Neural cell (in vitro differentiated cells): Measurements from ENCODE around the gene B9D1. TPM values are rescaled to one million over a fixed set of nuclear protein-coding genes. Genes with fewer than 3 reads are reported as not detected.

Experiments used
- H2AFZ ChIP-seq: fragments of 200-600, 300-800 bp; sonication (generic), shearing (Covaris generic); 2 replicates; pipeline ENCODE4 v1.6.0; 2014; ENCODE audit warnings: low read depth, mild to moderate bottlenecking, antibody characterized with exemption, low read length, moderate library complexity
- H3F3A ChIP-seq: fragments of 200-600 bp; shearing (Covaris generic); 2 replicates; pipeline ENCODE4 v1.6.1; 2016; ENCODE audit warnings: mild to moderate bottlenecking, moderate library complexity, mixed read lengths, antibody characterized with exemption, low read length; ENCODE audit not compliant: insufficient read depth, poor library complexity, severe bottlenecking
- H3K27ac ChIP-seq: fragments of 200-600, 300-800 bp; sonication (generic), shearing (Covaris generic); 2 replicates; pipeline ENCODE4 v1.5.1; 2014; ENCODE audit warnings: mild to moderate bottlenecking, low read length, moderate library complexity
- H3K27me3 ChIP-seq: fragments of 300-800, 200-600 bp; sonication (generic), shearing (Covaris generic); 2 replicates; pipeline ENCODE4 v1.6.0; 2014; ENCODE audit warnings: mild to moderate bottlenecking, low read depth, low read length, moderate library complexity; ENCODE audit not compliant: insufficient read depth
- H3K36me3 ChIP-seq: fragments of 300-800, 200-600 bp; sonication (generic), shearing (Covaris generic); 2 replicates; pipeline ENCODE4 v1.5.1; 2014; ENCODE audit warnings: mild to moderate bottlenecking, antibody characterized with exemption, low read length, moderate library complexity; ENCODE audit not compliant: insufficient read depth
- H3K4me2 ChIP-seq: fragments of 300-800, 200-600 bp; sonication (generic), shearing (Covaris generic); 2 replicates; pipeline ENCODE4 v1.6.0; 2014; ENCODE audit warnings: mild to moderate bottlenecking, low read length
- H3K4me3 ChIP-seq: fragments of 300-800, 200-600 bp; sonication (generic), shearing (Covaris generic); 2 replicates; pipeline ENCODE4 v1.5.1; 2014; ENCODE audit warnings: mild to moderate bottlenecking, low read length, moderate library complexity
- H3K79me2 ChIP-seq: fragments of 200-600 bp; shearing (Covaris generic); replicated peaks from 2 replicates; pipeline ENCODE4 v1.6.0; 2014; ENCODE audit warnings: mild to moderate bottlenecking, low read length, moderate library complexity; ENCODE audit not compliant: insufficient read depth
- H3K9ac ChIP-seq: fragments of 300-800, 200-600 bp; sonication (generic), shearing (Covaris generic); 2 replicates; pipeline ENCODE4 v1.6.1; 2016; ENCODE audit warnings: mild to moderate bottlenecking, low read length, mixed read lengths
- H3K9me2 ChIP-seq: fragments of 200-600 bp; shearing (Covaris generic); 2 replicates; pipeline ENCODE4 v1.6.1; 2016; ENCODE audit warnings: mild to moderate bottlenecking, low read length, mixed read lengths; ENCODE audit not compliant: insufficient read depth
- H3K9me3 ChIP-seq: fragments of 200-600, 300-800 bp; sonication (generic), shearing (Covaris generic); 2 replicates; pipeline ENCODE4 v1.6.1; 2016; ENCODE audit warnings: mild to moderate bottlenecking, mixed run types, low read length, moderate library complexity, mixed read lengths
- H4K20me1 ChIP-seq: fragments of 200-600 bp; shearing (Covaris generic); 2 replicates; pipeline ENCODE4 v1.6.1; 2016; ENCODE audit warnings: mild to moderate bottlenecking, mixed run types; ENCODE audit not compliant: insufficient read depth
- EP300 ChIP-seq: fragments of 450-650 bp; conservative IDR thresholded peaks from 2 replicates; pipeline ENCODE4 v1.6.1; 2014; ENCODE audit warnings: antibody characterized with exemption, mild to moderate bottlenecking, moderate library complexity; ENCODE audit not compliant: poor library complexity, severe bottlenecking
- EZH2 ChIP-seq: fragments of 200-600, 300-800 bp; shearing (Covaris generic), sonication (generic); IDR thresholded peaks from 2 replicates; pipeline ENCODE4 v1.6.1; 2014; ENCODE audit warnings: antibody characterized with exemption, low read length, borderline replicate concordance, mild to moderate bottlenecking; ENCODE audit not compliant: insufficient read depth, poor library complexity, severe bottlenecking
- MXI1 ChIP-seq: fragments of 450-650 bp; conservative IDR thresholded peaks from 2 replicates; pipeline ENCODE4 v1.6.1; 2014; ENCODE audit warnings: antibody characterized with exemption, mild to moderate bottlenecking; ENCODE audit not compliant: poor library complexity, severe bottlenecking
- POLR2AphosphoS5 ChIP-seq: IDR thresholded peaks from 2 replicates; pipeline ENCODE4 v1.6.1; 2012
- RAD21 ChIP-seq: fragments of 450-650 bp; conservative IDR thresholded peaks from 2 replicates; pipeline ENCODE4 v1.6.1; 2014; ENCODE audit warnings: antibody characterized with exemption, mild to moderate bottlenecking, moderate library complexity
- SMC3 ChIP-seq: fragments of 450-650 bp; conservative IDR thresholded peaks from 2 replicates; pipeline ENCODE4 v1.6.1; 2014; ENCODE audit warnings: antibody characterized with exemption, mild to moderate bottlenecking, moderate library complexity; ENCODE audit not compliant: poor library complexity
- TAF1 ChIP-seq: IDR thresholded peaks from 2 replicates; pipeline ENCODE4 v1.6.1; 2012; ENCODE audit warnings: low read depth
- polyA plus RNA-seq: library from polyadenylated mRNA; depleted of rRNA; stranded (reverse); fragments of >200 nt; gene quantifications from 2 replicates; pipeline ENCODE4 v1.2.3, GENCODE V29; 2014
- TF ChIP-seq, protein P1 (sequence below): fragments of 450-650 bp; IDR thresholded peaks from 2 replicates; pipeline ENCODE4 v1.5.1; 2014; ENCODE audit warnings: antibody characterized with exemption, mild to moderate bottlenecking, moderate library complexity; ENCODE audit not compliant: poor library complexity, severe bottlenecking
- TF ChIP-seq, protein P2 (sequence below): IDR thresholded peaks from 2 replicates; pipeline ENCODE4 v1.6.1; 2012; ENCODE audit warnings: borderline replicate concordance

B9D1 gene
- polyA plus RNA-seq, 1 donor from 2014 or later = 32.0 TPM

DNA sequence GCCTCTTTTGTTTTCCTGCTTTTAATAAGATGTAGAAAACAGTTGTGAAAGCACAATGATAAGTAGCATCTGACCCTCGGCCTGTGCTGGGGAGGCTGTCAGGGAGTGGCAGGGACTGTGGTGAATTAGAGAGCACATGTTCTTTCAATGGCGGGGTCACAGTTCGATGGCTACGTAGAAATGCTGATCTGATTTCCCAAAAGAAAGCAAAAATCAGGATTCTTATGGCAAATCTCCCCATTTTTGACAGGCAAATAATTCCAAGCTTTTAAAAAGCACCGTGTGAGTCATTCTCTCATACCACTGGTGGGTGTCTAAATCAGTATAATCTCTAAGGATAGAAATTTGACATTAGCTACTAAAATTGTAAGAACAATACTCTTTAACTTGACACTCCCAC is 11.6 kb upstream of the B9D1 start:
- Histone ChIP-seq H4K20me1 (no peaks in the 10 kb centered on the region), H3K9me2 (no peaks in the 10 kb centered on the region), H3K27me3 (no peaks in the 10 kb centered on the region), H3K36me3 (no peaks in the 10 kb centered on the region), H3K79me2 (peaks cover 13% of the 10 kb centered on the region), H3K9ac (no peak overlapping the region), H3K4me2 (no peak overlapping the region), H2AFZ (no peak overlapping the region), H3K4me3 (no peak overlapping the region), H3F3A (no peaks in the 10 kb centered on the region), H3K27ac (no peak overlapping the region), H3K9me3 (no peaks in the 10 kb centered on the region)
- TF ChIP-seq, protein P1, sequence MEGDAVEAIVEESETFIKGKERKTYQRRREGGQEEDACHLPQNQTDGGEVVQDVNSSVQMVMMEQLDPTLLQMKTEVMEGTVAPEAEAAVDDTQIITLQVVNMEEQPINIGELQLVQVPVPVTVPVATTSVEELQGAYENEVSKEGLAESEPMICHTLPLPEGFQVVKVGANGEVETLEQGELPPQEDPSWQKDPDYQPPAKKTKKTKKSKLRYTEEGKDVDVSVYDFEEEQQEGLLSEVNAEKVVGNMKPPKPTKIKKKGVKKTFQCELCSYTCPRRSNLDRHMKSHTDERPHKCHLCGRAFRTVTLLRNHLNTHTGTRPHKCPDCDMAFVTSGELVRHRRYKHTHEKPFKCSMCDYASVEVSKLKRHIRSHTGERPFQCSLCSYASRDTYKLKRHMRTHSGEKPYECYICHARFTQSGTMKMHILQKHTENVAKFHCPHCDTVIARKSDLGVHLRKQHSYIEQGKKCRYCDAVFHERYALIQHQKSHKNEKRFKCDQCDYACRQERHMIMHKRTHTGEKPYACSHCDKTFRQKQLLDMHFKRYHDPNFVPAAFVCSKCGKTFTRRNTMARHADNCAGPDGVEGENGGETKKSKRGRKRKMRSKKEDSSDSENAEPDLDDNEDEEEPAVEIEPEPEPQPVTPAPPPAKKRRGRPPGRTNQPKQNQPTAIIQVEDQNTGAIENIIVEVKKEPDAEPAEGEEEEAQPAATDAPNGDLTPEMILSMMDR = no peak
- TF ChIP-seq MXI1 = no peak
- no peak for TF ChIP-seq POLR2AphosphoS5
- TF ChIP-seq, protein P2, sequence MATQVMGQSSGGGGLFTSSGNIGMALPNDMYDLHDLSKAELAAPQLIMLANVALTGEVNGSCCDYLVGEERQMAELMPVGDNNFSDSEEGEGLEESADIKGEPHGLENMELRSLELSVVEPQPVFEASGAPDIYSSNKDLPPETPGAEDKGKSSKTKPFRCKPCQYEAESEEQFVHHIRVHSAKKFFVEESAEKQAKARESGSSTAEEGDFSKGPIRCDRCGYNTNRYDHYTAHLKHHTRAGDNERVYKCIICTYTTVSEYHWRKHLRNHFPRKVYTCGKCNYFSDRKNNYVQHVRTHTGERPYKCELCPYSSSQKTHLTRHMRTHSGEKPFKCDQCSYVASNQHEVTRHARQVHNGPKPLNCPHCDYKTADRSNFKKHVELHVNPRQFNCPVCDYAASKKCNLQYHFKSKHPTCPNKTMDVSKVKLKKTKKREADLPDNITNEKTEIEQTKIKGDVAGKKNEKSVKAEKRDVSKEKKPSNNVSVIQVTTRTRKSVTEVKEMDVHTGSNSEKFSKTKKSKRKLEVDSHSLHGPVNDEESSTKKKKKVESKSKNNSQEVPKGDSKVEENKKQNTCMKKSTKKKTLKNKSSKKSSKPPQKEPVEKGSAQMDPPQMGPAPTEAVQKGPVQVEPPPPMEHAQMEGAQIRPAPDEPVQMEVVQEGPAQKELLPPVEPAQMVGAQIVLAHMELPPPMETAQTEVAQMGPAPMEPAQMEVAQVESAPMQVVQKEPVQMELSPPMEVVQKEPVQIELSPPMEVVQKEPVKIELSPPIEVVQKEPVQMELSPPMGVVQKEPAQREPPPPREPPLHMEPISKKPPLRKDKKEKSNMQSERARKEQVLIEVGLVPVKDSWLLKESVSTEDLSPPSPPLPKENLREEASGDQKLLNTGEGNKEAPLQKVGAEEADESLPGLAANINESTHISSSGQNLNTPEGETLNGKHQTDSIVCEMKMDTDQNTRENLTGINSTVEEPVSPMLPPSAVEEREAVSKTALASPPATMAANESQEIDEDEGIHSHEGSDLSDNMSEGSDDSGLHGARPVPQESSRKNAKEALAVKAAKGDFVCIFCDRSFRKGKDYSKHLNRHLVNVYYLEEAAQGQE = no peak
- no peak for TF ChIP-seq TAF1
- no peak for TF ChIP-seq RAD21
- TF ChIP-seq SMC3 = no peak
- no peak for TF ChIP-seq EZH2
- TF ChIP-seq EP300 = no peak

DNA sequence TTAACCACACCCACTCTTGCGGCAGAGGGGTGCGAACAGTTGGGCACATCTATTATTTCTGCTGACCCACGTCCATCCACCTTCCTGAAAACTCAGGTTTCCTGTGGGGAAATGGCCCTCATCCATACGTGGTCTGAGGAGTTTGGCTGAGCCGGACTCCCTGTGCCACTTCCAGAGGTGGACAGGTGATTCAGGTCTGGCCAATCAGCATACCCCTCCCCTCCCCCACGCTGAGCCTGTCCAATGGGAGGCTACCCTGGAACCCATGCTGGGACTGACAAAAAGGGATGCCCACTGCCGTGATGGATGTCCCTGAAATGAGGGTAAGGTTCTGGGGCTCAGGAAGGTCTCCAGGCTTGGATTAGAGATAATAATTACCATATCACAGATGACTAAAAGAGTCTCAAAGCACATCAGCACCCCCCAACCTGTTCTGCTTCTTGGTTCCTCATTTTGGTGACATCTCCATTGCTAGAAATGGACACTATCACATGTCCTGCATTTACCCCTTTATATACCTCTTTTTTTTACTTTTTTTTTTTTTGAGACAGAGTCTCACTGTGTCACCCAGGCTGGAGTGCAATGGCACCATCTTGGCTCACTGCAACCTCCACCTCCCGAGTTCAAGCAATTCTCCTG is 10.5 kb upstream of the B9D1 start:
- Histone ChIP-seq H2AFZ (no peak overlapping the region), H3K4me3 (no peak overlapping the region), H3K27me3 (no peaks in the 10 kb centered on the region), H3K9me3 (no peaks in the 10 kb centered on the region), H3K36me3 (no peaks in the 10 kb centered on the region), H3K79me2 (peaks cover 10% of the 10 kb centered on the region), H3K4me2 (no peak overlapping the region), H3F3A (no peaks in the 10 kb centered on the region), H3K9ac (no peak overlapping the region), H4K20me1 (no peaks in the 10 kb centered on the region), H3K27ac (no peak overlapping the region), H3K9me2 (no peaks in the 10 kb centered on the region)
- TF ChIP-seq, protein P1 = no peak
- no peak for TF ChIP-seq SMC3
- TF ChIP-seq RAD21 = no peak
- TF ChIP-seq EZH2 = no peak
- TF ChIP-seq, protein P2 = no peak
- no peak for TF ChIP-seq POLR2AphosphoS5
- TF ChIP-seq EP300 = no peak
- no peak for TF ChIP-seq MXI1
- no peak for TF ChIP-seq TAF1
